Osteoblast (primary cell): Measurements from ENCODE around the gene KCNQ1. TPM values are rescaled to one million over a fixed set of nuclear protein-coding genes. Genes with fewer than 3 reads are reported as not detected.

ENCODE experiments used
- DNase-seq: peaks from one replicate; pipeline ENCODE4 v3.0.0; 2011; ENCODE audit warnings: low spot score, mixed read lengths; ENCODE audit not compliant: insufficient read length; ENCODE audit errors: missing footprints
- H2AFZ ChIP-seq: 2 replicates; pipeline ENCODE4 v1.6.0; 2011; ENCODE audit warnings: mild to moderate bottlenecking, low read length
- H3K27ac ChIP-seq: 2 replicates; pipeline ENCODE4 v1.5.1; 2011; ENCODE audit warnings: mild to moderate bottlenecking, low read depth, low read length, moderate library complexity
- H3K27me3 ChIP-seq: 2 replicates; pipeline ENCODE4 v1.6.0; 2012; ENCODE audit warnings: mild to moderate bottlenecking, control low read depth, inconsistent platforms, low read length, moderate library complexity; ENCODE audit not compliant: insufficient read depth
- H3K36me3 ChIP-seq: 2 replicates; pipeline ENCODE4 v1.5.1; 2011; ENCODE audit warnings: mild to moderate bottlenecking, low read length, control low read depth, moderate library complexity; ENCODE audit not compliant: insufficient read depth
- H3K4me1 ChIP-seq: 2 replicates; pipeline ENCODE4 v1.5.1; 2011; ENCODE audit warnings: mild to moderate bottlenecking, low read length, control low read depth, moderate library complexity; ENCODE audit not compliant: insufficient read depth
- H3K4me2 ChIP-seq: 2 replicates; pipeline ENCODE4 v1.6.0; 2011; ENCODE audit warnings: mild to moderate bottlenecking, low read length; ENCODE audit not compliant: insufficient read depth
- H3K4me3 ChIP-seq: fragments of 200-600 bp; sonication (generic); 3 replicates; pipeline ENCODE4 v1.5.1; 2012; ENCODE audit warnings: mild to moderate bottlenecking, low read length, inconsistent platforms; ENCODE audit not compliant: insufficient read depth
- H3K79me2 ChIP-seq: 2 replicates; pipeline ENCODE4 v1.6.0; 2012; ENCODE audit warnings: mild to moderate bottlenecking, low read length, control low read depth, inconsistent platforms; ENCODE audit not compliant: insufficient read depth
- H3K9me3 ChIP-seq: 2 replicates; pipeline ENCODE4 v1.5.1; 2011; ENCODE audit warnings: low read depth, low read length, control low read depth
- H4K20me1 ChIP-seq: 2 replicates; pipeline ENCODE4 v1.6.0; 2012; ENCODE audit warnings: mild to moderate bottlenecking, low read length, control low read depth; ENCODE audit not compliant: insufficient read depth
- CTCF ChIP-seq: IDR thresholded peaks from 2 replicates; pipeline ENCODE4 v1.5.1; 2011; ENCODE audit warnings: mild to moderate bottlenecking, low read depth, low read length, moderate library complexity; ENCODE audit errors: extremely low read depth
- total RNA-seq: library from RNA; depleted of rRNA; stranded (reverse); fragments of >200 nt; gene quantifications from 2 replicates; pipeline ENCODE4 v1.2.3, GENCODE V29; 2012

KCNQ1 gene
- total RNA-seq, 1 donor = not detected

GRCh38 chr11:2869561-2870427, 425.0 kb downstream of the KCNQ1 start:
- Histone ChIP-seq H3K79me2 (no peaks in the 10 kb centered on the region), H3K4me2 (no peak overlapping the region), H3K36me3 (no peaks in the 10 kb centered on the region), H3K27me3 (peaks cover 38% of the 10 kb centered on the region), H3K4me1 (no peaks in the 10 kb centered on the region), H3K9me3 (no peaks in the 10 kb centered on the region), H3K27ac (no peak overlapping the region), H4K20me1 (no peaks in the 10 kb centered on the region), H3K4me3 (no peak overlapping the region), H2AFZ (no peak overlapping the region)
- no peak for TF ChIP-seq CTCF
- DNase-seq = no peak

GRCh38 chr11:2870460-2870859, 425.7 kb downstream of the KCNQ1 start:
- Histone ChIP-seq H4K20me1 (no peaks in the 10 kb centered on the region), H3K4me1 (no peaks in the 10 kb centered on the region), H2AFZ (no peak overlapping the region), H3K36me3 (no peaks in the 10 kb centered on the region), H3K27me3 (peaks cover 39% of the 10 kb centered on the region), H3K4me3 (no peak overlapping the region), H3K4me2 (no peak overlapping the region), H3K9me3 (no peaks in the 10 kb centered on the region), H3K27ac (no peak overlapping the region), H3K79me2 (no peaks in the 10 kb centered on the region)
- DNase-seq = no peak
- TF ChIP-seq CTCF = no peak

GRCh38 chr11:2870969-2871680, 426.3 kb downstream of the KCNQ1 start:
- Histone ChIP-seq H3K4me1 (no peaks in the 10 kb centered on the region), H3K27ac (no peak overlapping the region), H3K79me2 (no peaks in the 10 kb centered on the region), H3K9me3 (no peaks in the 10 kb centered on the region), H3K4me3 (no peak overlapping the region), H3K4me2 (no peak overlapping the region), H3K36me3 (no peaks in the 10 kb centered on the region), H2AFZ (no peak overlapping the region), H4K20me1 (no peaks in the 10 kb centered on the region), H3K27me3 (peaks cover 39% of the 10 kb centered on the region)
- DNase-seq = no peak
- TF ChIP-seq CTCF = no peak

GRCh38 chr11:2874963-2875362, 430.2 kb downstream of the KCNQ1 start:
- no peaks in the 10 kb centered on the region for H3K4me1 ChIP-seq
- H3K4me2 ChIP-seq = no peak overlapping the region
- no peak for DNase-seq
- H3K36me3 ChIP-seq = no peaks in the 10 kb centered on the region
- H3K79me2 ChIP-seq = no peaks in the 10 kb centered on the region
- no peak overlapping the region for H3K4me3 ChIP-seq
- no peaks in the 10 kb centered on the region for H3K9me3 ChIP-seq
- no peaks in the 10 kb centered on the region for H4K20me1 ChIP-seq
- no peak for TF ChIP-seq CTCF
- H3K27ac ChIP-seq = no peak overlapping the region
- H3K27me3 ChIP-seq = peaks cover 33% of the 10 kb centered on the region
- H2AFZ ChIP-seq = no peak overlapping the region
